HEK293 (cell line): ENCODE measurements around the gene SLC22A13.
"Not testable (repeated sequence)": the region's sequence is repeated elsewhere in the genome, so short reads cannot be mapped to it uniquely, and the experiment has no call there.

Experiments used
- CTCF ChIA-PET: fragments of 350-600 bp; formaldehyde crosslinking; extraction: SDS; loops from one replicate; lab custom pipeline; 2021; ENCODE audit warnings: antibody characterized with exemption; lab: Yijun Ruan, JAX
- POLR2A ChIA-PET: fragments of 300-600 bp; formaldehyde crosslinking; extraction: SDS; loops from one replicate; lab custom pipeline; 2020; ENCODE audit warnings: antibody characterized with exemption, inconsistent platforms; lab: Yijun Ruan, JAX
- H3K27ac ChIP-seq: fragments of 200-500 bp; sonication (Bioruptor generic); 2 replicates; pipeline ENCODE4 v1.5.1; 2014; ENCODE audit warnings: low read depth, low read length, control low read depth, inconsistent platforms; ENCODE audit errors: extremely low read depth
- H3K36me3 ChIP-seq, 2 experiments: fragments of 200-500 bp in 1 of 2; sonication (Bioruptor generic) in 1 of 2; 1 replicate in 1 of 2; 2 replicates in 1 of 2; pipeline ENCODE4 v1.5.1; 2014 to 2017; ENCODE audit warnings: inconsistent platforms in 2 of 2, low read length in 2 of 2; ENCODE audit not compliant: control insufficient read depth in 2 of 2, insufficient read depth in 1 of 2
- H3K4me1 ChIP-seq: fragments of 200-500 bp; sonication (Bioruptor generic); 2 replicates; pipeline ENCODE4 v1.5.1; 2014; ENCODE audit warnings: mild to moderate bottlenecking, low read length, inconsistent platforms; ENCODE audit not compliant: control insufficient read depth, insufficient read depth
- H3K4me3 ChIP-seq: 2 replicates; pipeline ENCODE4 v1.5.1; 2011; ENCODE audit warnings: low read depth, mild to moderate bottlenecking, control low read depth, low read length, moderate library complexity
- H3K9me3 ChIP-seq: fragments of 200-500 bp; sonication (Bioruptor generic); 2 replicates; pipeline ENCODE4 v1.5.1; 2014; ENCODE audit warnings: low read depth, low read length, inconsistent platforms; ENCODE audit not compliant: control insufficient read depth, insufficient read depth
- INSM2 ChIP-seq: fragments of 450-650 bp; formaldehyde crosslinking; IDR thresholded peaks from 2 replicates; pipeline ENCODE4 v1.5.1; 2016; ENCODE audit warnings: missing biosample characterization, missing genetic modification characterization
- KLF10 ChIP-seq: fragments of 450-650 bp; IDR thresholded peaks from 2 replicates; pipeline ENCODE4 v1.5.1; 2018; ENCODE audit warnings: missing biosample characterization, mild to moderate bottlenecking, missing genetic modification characterization
- SCRT1 ChIP-seq: fragments of 450-650 bp; formaldehyde crosslinking; IDR thresholded peaks from 2 replicates; pipeline ENCODE4 v1.5.1; 2016; ENCODE audit warnings: missing biosample characterization, missing genetic modification characterization, borderline replicate concordance
- SCRT2 ChIP-seq: fragments of 450-650 bp; formaldehyde crosslinking; IDR thresholded peaks from 2 replicates; pipeline ENCODE4 v1.5.1; 2016; ENCODE audit warnings: missing biosample characterization, missing genetic modification characterization
- ZNF146 ChIP-seq: fragments of 450-650 bp; formaldehyde crosslinking; IDR thresholded peaks from 2 replicates; pipeline ENCODE4 v1.5.1; 2016; ENCODE audit warnings: missing biosample characterization, missing genetic modification characterization
- ZNF16 ChIP-seq: fragments of 450-650 bp; formaldehyde crosslinking; IDR thresholded peaks from 2 replicates; pipeline ENCODE4 v1.5.1; 2016; ENCODE audit warnings: low read depth, missing biosample characterization, missing genetic modification characterization
- ZNF202 ChIP-seq: fragments of 450-650 bp; formaldehyde crosslinking; IDR thresholded peaks from 2 replicates; pipeline ENCODE4 v1.5.1; 2016; ENCODE audit warnings: missing biosample characterization, missing genetic modification characterization, borderline replicate concordance
- ZNF280C ChIP-seq: fragments of 450-650 bp; formaldehyde crosslinking; IDR thresholded peaks from 2 replicates; pipeline ENCODE4 v1.5.1; 2016; ENCODE audit warnings: missing biosample characterization, missing genetic modification characterization
- ZNF302 ChIP-seq: fragments of 450-650 bp; formaldehyde crosslinking; IDR thresholded peaks from 2 replicates; pipeline ENCODE4 v1.5.1; 2016; ENCODE audit warnings: missing biosample characterization, missing genetic modification characterization, low read depth
- ZNF354C ChIP-seq: fragments of 450-650 bp; formaldehyde crosslinking; IDR thresholded peaks from 2 replicates; pipeline ENCODE4 v1.5.1; 2016; ENCODE audit warnings: missing biosample characterization, missing genetic modification characterization, low read depth, borderline replicate concordance
- ZNF391 ChIP-seq: fragments of 450-650 bp; formaldehyde crosslinking; IDR thresholded peaks from 2 replicates; pipeline ENCODE4 v1.5.1; 2016; ENCODE audit warnings: low read depth, missing biosample characterization, missing genetic modification characterization, borderline replicate concordance
- ZNF510 ChIP-seq: fragments of 450-650 bp; formaldehyde crosslinking; IDR thresholded peaks from 2 replicates; pipeline ENCODE4 v1.5.1; 2018; ENCODE audit warnings: mild to moderate bottlenecking, missing genetic modification characterization, missing biosample characterization; ENCODE audit not compliant: insufficient replicate concordance
- ZNF580 ChIP-seq: fragments of 450-650 bp; formaldehyde crosslinking; IDR thresholded peaks from 2 replicates; pipeline ENCODE4 v1.5.1; 2016; ENCODE audit warnings: missing biosample characterization, missing genetic modification characterization
- ZNF645 ChIP-seq: fragments of 450-650 bp; formaldehyde crosslinking; IDR thresholded peaks from 2 replicates; pipeline ENCODE4; 2016; ENCODE audit warnings: missing biosample characterization, missing genetic modification characterization
- ZNF777 ChIP-seq: fragments of 450-650 bp; formaldehyde crosslinking; IDR thresholded peaks from 2 replicates; pipeline ENCODE4 v1.5.1; 2017; ENCODE audit warnings: missing biosample characterization, missing genetic modification characterization, borderline replicate concordance
- TF ChIP-seq, protein P1 (sequence below): fragments of 450-650 bp; formaldehyde crosslinking; IDR thresholded peaks from 2 replicates; pipeline ENCODE4 v1.5.1; 2016; ENCODE audit warnings: missing biosample characterization, missing genetic modification characterization
- TF ChIP-seq, protein P2 (sequence below): fragments of 450-650 bp; formaldehyde crosslinking; IDR thresholded peaks from 2 replicates; pipeline ENCODE4 v1.5.1; 2017; ENCODE audit warnings: missing biosample characterization, mild to moderate bottlenecking, missing genetic modification characterization, moderate library complexity
- TF ChIP-seq, protein P3 (sequence below): fragments of 450-650 bp; formaldehyde crosslinking; IDR thresholded peaks from 2 replicates; pipeline ENCODE4 v1.5.1; 2016; ENCODE audit warnings: missing biosample characterization, missing genetic modification characterization

The SLC22A13 gene

GRCh38 chr3:38318766-38319671 is 53.4 kb downstream of the SLC22A13 start (continued):
- TF ChIP-seq, protein P1, sequence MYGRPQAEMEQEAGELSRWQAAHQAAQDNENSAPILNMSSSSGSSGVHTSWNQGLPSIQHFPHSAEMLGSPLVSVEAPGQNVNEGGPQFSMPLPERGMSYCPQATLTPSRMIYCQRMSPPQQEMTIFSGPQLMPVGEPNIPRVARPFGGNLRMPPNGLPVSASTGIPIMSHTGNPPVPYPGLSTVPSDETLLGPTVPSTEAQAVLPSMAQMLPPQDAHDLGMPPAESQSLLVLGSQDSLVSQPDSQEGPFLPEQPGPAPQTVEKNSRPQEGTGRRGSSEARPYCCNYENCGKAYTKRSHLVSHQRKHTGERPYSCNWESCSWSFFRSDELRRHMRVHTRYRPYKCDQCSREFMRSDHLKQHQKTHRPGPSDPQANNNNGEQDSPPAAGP = no peak
- TF ChIP-seq ZNF391 (tag by site-specific recombination) (no peak), ZNF202 (no peak)
- TF ChIP-seq, protein P2, sequence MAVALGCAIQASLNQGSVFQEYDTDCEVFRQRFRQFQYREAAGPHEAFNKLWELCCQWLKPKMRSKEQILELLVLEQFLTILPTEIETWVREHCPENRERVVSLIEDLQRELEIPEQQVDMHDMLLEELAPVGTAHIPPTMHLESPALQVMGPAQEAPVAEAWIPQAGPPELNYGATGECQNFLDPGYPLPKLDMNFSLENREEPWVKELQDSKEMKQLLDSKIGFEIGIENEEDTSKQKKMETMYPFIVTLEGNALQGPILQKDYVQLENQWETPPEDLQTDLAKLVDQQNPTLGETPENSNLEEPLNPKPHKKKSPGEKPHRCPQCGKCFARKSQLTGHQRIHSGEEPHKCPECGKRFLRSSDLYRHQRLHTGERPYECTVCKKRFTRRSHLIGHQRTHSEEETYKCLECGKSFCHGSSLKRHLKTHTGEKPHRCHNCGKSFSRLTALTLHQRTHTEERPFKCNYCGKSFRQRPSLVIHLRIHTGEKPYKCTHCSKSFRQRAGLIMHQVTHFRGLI (tag by site-specific recombination) = no peak

- H3K4me3 ChIP-seq, H3K4me1 ChIP-seq, H3K9me3 ChIP-seq, CTCF ChIA-PET, H3K36me3 ChIP-seq, POLR2A ChIA-PET, H3K27ac ChIP-seq: not testable (repeated sequence)
- TF ChIP-seq ZNF146 = peak; percentile 67; the same call in 1 of the 2 replicates
Measured at GRCh38 chr3:38320638-38321037, 55.0 kb downstream of the SLC22A13 start.

DNA sequence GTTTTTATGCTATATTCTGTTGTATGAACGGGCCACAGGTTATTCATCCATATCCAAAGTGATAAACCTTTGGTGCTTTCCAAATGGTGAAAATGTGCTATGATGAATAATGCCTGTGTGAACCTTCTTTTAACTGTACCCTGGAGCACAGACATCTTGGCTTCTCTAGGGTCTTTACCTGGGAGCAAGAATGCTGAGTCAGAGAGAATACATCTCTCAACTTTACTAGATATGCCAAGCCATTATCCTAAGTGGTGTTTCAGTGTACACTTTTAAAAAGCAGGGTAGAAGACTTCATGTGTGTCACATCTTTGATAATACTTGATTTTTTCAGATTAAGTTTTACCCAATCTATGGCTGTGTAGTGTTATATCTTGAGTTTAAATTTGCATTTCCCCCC is 57.4 kb downstream of the SLC22A13 start:
- TF ChIP-seq INSM2 (no peak), ZNF302 (tag by site-specific recombination) (no peak), ZNF777 (tag by site-specific recombination) (no peak), ZNF354C (tag by site-specific recombination) (no peak)
- TF ChIP-seq, protein P3, sequence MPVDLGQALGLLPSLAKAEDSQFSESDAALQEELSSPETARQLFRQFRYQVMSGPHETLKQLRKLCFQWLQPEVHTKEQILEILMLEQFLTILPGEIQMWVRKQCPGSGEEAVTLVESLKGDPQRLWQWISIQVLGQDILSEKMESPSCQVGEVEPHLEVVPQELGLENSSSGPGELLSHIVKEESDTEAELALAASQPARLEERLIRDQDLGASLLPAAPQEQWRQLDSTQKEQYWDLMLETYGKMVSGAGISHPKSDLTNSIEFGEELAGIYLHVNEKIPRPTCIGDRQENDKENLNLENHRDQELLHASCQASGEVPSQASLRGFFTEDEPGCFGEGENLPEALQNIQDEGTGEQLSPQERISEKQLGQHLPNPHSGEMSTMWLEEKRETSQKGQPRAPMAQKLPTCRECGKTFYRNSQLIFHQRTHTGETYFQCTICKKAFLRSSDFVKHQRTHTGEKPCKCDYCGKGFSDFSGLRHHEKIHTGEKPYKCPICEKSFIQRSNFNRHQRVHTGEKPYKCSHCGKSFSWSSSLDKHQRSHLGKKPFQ (tag by site-specific recombination) = no peak
- ChIA-PET CTCF (no interaction called here), POLR2A (no interaction called here)
- no peak overlapping the region for H3K4me3 ChIP-seq
- H3K4me1 ChIP-seq = no peaks in the 10 kb centered on the region
- no peaks in the 10 kb centered on the region for H3K9me3 ChIP-seq
- H3K27ac ChIP-seq = no peak overlapping the region
- H3K36me3 ChIP-seq = no peaks in the 10 kb centered on the region

- Histone ChIP-seq H3K27ac (no peak overlapping the region), H3K36me3 (no peaks in the 10 kb centered on the region), H3K9me3 (no peaks in the 10 kb centered on the region), H3K4me3 (no peak overlapping the region), H3K4me1 (no peaks in the 10 kb centered on the region)
- ChIA-PET POLR2A (no interaction called here), CTCF (interaction anchor here (0.6 kb wide), 1 partner anchor 189 kb away, joined by 3 read pairs; no protein-coding TSS in a partner anchor)
- TF ChIP-seq SCRT1 (tag by site-specific recombination) = no peak
- no peak for TF ChIP-seq ZNF16
- TF ChIP-seq ZNF580 (tag by site-specific recombination) = no peak
- TF ChIP-seq KLF10 = no peak
- TF ChIP-seq ZNF280C (tag by site-specific recombination) = no peak
- TF ChIP-seq ZNF645 = no peak
- no peak for TF ChIP-seq SCRT2 (tag by site-specific recombination)
- TF ChIP-seq ZNF510 (tag by site-specific recombination) = no peak
Measured at GRCh38 chr3:38325256-38325655, 59.6 kb downstream of the SLC22A13 start.
